Tongue (tissue), 2 donors: Measurements from ENCODE around the gene CA14. TPM values are rescaled to one million over a fixed set of nuclear protein-coding genes. Genes with fewer than 3 reads are reported as not detected.
"Not testable (repeated sequence)": the region's sequence is repeated elsewhere in the genome, so short reads cannot be mapped to it uniquely, and the experiment has no call there.

Source experiments
- DNase-seq: peaks from one replicate; pipeline ENCODE4 v3.0.0-alpha.2; 2015
- total RNA-seq: library from RNA; depleted of rRNA; stranded (reverse); fragments of >200 nt; gene quantifications from one replicate; pipeline ENCODE4 v1.2.3, GENCODE V29; 2014

The CA14 gene
- total RNA-seq, 1 donor from 2014 or later: 9.1 TPM

DNA sequence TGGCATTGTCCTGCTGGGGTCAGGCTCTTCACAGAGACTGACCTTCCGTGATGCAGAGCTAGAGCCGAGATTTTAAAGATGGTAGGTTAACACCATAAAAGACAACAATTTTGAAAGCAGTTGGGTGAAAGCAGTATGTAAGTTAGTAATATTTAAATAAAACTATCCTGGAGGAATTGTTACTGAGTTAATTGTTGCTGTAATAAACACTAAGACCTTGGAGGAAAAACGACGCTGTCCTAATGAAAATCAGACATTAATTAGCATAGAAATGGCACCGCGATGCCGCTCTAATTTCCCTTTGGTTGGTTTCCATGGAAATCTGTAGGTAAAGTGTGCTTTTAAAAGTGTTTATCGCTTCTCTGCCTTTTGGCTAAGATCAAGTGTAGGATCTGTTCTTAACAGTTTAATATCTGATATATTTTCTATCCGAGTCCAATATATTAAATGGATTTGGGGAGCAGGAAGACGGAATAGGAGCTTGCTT, 20.9 kb upstream of the CA14 start:
- DNase-seq: no peak

DNA sequence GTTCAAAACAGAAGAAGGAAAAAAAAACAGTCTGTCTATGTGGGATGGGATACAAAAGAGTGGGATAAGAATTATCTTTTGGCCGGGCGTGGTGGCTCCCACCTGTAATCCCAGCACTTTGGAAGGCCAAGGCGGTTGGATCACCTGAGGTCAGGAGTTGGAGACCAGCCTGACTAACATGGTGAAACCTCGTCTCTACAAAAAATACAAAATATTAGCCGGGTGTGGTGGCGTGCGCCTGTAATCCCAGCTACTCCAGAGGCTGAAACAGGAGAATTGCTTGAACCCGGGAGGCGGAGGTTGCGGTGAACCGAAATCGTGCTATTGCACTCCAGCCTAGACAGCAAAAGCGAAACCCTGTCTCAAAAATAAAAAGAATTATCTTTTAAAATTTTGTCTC, 20.4 kb upstream of the CA14 start:
- not testable (repeated sequence) for DNase-seq

DNA sequence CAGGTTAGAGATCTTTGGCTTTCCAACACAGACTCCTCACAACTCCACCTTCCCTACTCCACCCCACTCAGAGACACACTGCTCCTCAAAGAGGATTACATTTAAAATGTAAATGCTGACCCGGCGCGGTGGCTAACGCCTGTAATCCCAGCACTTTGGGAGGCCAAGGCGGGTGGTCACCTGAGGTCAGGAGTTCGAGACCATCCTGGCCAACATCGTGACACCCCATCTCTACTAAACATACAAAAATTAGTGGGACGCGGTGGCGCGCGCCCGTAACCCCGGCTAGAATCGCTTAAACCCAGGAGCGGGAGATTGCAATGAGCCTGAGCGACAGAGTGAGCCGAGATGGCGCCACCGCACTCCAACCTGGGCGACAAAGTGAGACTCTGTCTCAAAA, 19.8 kb upstream of the CA14 start:
- DNase-seq: no peak

DNA sequence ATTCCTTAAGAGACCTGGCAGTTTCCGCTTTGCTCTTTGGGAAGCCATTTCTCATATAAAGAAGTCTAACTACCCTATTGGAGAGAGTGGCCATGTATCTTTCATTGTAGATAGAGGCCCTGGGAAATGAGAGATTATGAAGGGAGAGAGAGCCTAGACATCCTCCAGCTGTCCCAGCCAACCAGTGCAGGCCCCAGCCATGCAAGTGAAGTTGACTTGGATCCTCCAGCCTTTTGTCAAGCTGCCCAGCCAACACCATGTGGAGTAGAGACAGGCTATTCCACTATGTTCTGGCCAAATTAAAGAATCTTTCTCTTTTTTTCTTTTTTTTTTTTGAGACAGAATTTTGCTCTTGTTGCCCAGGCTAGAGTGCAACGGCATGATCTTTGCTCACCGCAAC, 14.6 kb upstream of the CA14 start:
- no peak for DNase-seq

DNA sequence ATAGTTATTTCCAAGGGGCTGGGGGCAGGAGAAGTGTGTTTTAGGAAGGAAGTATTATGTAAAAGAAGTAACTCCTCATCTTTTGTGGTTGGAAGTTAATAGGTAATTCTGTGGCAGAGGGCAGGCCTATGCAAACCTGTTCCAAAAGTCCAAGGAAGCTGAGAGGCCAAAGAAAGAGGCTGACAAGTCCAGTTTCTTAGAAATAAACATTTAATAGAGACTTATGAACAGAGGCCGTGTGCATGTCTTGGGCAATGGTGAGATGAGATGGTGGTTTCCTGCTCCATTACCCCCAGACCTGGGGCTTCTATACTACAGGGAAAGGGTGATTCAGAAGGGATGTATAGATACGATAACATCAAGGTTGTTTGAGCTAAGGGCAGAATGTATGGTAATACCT, 7.6 kb upstream of the CA14 start:
- no peak for DNase-seq

DNA sequence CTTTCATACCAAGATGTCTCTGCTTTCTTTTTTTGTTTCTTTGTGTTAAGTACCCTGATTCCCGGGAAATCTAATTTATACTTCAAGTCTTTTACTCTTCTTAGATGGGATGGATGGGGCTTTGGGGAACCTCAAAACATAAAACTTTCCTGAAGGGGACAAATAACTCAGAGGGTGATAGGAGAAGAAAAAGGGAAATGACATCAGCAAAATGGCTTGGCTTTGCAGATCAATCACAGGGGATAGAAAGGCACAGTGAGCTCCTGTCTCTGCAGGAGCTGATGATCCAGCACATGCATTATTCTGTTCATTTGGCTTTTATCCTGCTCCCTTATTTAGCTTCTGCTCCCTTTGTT, 1.4 kb upstream of the CA14 start:
- no peak for DNase-seq

DNA sequence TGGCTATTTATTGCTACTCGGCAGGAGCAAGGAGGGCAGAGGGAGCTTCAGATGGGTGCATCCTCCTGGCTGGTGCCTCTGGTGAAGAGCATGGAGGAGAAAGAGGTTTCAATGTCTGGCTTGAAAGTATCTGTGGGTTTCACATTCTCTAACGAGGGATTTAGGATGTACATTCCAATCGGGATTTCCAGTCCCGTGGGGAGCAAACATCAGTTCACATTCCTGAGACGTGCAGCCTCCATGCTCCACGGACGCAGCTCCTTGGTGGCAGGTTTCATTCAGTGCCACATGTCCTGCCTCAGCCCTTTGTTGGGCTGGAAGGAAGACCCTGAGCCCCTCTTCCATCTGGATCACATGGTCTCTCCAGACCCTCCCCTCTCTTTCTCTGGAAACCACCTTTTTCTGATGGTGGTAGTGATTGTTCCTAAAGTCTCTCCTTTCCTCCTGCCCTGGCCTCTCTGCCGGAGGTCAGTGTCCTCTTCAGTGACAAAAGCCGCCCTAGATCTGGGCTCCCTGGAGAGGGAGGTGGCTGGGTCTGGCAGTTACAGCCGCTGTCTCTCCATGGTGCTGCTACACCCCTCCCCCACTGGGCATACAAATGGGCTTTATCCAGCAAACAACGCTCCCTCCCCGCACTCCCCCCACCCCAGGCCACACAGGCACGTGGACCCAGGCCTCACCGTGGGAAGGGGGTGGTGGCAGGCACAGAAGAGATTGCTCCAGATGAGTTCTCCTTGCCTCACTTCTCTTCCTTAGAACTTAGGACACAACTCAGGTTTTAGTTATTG, 826 bp upstream of the CA14 start:
- DNase-seq: peak; percentile 24

DNA sequence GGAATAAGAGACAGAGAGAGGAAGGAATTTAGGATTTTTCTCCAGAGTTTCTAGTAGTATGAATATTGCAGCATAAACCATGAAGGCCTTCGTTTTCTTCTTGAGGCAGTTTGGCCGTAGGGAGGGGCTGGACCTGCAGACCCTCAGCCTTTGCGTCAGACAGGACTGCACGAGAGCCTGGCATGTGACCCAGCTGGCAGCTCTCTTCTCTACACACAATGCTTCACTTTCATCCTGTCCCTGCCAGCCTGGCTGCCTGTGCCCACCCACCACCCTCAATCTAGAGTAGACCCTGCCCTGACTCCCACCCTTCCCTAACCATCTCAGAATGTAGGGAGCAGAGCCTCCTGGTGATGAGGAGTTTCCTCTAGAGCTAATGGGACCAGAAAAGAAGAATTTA, 1.6 kb downstream of the CA14 start:
- peak; percentile 47 for DNase-seq

DNA sequence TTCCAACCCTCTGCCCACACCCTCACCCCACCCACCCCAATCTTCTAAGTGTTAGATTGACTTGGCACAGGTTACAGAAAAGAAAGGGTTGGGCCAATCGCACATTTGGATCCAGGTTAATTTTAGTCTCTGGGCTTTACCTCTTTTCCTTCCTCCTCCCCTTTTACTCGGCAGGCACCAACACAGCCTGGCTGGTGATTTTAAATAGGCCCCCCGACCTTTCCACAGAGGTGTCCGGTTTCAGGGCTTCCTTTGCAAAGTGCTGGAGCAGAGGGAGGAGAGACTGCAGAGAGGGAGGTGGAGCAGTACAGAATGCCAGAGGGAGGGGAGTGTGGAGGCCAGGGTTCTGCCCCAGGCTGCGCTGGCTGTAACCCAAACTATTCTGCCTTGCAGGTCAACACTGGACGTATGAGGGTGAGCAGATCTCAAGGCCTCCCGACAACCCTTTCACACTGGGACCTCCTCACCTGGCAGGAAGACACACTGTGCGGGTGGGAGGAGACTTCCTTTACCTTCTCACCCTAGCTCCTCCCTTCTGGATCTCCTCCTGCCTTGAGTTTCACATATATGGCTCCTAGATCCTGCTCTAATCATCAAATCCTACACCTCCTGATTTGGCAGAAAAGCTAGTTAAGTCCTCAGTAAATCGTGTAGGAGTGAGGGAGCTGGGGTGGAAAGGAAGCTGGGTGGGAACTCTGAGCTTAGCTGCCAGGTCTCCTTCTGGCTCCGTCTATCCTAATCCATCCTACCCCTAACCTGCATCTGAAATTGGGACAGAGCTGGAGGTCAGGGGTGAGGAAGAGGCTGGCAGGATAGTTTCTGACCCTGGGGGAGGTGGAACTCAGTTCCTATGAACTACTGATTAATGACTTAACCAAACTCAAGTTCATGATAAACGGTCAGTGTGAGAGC, 2.4 kb downstream of the CA14 start:
- DNase-seq: peak; percentile 82

DNA sequence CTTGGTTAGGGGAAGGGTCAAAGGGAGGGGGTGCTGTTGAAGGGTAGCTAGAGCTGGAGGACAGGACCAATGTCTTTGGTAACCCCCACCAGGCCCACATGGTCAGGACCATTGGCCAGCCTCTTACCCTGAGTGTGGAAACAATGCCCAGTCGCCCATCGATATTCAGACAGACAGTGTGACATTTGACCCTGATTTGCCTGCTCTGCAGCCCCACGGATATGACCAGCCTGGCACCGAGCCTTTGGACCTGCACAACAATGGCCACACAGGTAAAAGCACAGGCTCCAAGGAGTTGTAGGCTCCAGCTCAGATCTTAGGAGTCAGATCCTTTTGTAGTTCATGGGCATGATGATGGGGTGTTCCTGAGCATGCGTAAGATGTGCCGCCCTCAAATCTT, 3.8 kb downstream of the CA14 start:
- DNase-seq: no peak

DNA sequence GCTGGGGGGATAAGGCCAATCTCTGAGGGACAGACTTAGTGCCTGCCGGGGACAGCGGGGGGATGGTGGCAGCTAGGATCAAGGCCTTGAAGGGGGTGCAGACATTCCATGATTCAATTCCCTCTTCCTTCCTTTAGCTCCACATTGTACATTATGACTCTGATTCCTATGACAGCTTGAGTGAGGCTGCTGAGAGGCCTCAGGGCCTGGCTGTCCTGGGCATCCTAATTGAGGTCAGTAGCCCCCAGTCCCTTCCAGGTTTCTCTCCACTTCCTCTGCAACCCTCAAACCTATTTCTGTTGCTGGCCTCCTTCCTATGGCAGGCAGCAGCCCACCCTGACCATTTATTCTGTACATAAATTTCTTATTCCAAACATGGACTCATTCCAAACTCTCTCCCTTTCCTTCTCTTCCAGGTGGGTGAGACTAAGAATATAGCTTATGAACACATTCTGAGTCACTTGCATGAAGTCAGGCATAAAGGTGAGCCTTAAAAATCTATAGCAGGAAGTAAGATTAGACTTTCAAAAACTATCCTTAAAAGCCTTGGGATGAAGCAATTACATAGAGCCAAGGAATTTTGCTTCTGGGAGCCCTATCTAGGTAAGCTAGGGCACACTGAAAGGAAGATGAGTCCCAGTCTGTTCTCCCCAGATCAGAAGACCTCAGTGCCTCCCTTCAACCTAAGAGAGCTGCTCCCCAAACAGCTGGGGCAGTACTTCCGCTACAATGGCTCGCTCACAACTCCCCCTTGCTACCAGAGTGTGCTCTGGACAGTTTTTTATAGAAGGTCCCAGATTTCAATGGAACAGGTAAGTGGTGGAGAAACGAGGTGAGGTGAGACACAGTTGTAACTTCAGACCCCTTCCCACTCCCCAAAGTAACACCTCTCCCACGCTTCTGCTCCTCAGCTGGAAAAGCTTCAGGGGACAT, 5.1 kb downstream of the CA14 start:
- DNase-seq: no peak

DNA sequence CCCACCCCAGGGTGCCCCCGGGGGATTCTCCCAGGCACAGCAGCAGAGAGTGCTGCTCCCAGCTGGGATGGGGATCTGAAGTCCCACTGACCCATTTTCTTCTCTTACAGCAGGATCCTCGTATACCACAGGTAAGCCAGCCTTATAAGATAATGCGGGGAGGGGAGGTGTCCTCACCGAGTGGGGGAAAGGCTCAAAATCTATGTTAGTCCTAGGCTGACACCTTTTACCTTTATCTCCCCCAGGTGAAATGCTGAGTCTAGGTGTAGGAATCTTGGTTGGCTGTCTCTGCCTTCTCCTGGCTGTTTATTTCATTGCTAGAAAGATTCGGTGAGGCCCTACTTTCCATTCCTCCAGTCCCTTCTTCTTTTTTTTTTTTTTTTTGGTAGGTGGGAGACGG, 6.0 kb downstream of the CA14 start:
- DNase-seq: no peak

DNA sequence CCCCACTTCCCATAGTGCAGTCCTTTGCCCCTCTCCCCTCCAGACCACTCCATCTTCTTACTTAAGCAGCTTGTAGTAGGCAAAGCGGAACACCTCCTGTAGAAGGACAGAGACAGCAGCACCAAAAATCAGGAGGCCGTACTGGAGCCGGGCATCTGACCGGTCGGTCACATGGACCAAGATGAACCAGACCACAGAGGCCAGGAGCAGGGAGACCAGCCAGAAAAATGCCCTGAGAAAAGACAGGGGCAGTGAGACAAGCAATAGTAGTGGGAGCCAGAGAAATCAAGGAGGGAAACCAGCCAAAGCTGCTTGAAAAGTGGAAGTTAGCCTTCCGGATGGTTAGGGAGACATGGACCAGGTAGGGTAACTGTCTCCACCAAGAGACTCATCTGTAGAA, 10.3 kb downstream of the CA14 start:
- no peak for DNase-seq

DNA sequence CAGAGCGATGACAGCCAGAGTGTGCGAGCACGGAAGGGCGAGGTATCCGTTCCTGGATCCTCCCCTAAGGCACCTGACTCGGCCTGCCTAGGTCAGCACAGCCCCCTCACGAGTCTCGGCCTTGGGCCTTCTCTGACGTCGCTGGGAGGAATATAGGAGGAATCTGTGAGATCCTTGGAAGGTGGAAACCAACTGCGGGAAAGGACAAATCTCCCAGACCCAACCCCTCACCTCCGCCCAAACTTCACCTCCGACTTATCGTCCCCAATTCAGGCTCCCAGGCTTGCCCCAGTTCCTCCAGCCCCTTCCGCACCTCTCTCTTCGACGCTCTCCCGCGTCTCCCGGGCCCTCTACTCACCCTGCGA, 10.7 kb downstream of the CA14 start:
- no peak for DNase-seq

DNA sequence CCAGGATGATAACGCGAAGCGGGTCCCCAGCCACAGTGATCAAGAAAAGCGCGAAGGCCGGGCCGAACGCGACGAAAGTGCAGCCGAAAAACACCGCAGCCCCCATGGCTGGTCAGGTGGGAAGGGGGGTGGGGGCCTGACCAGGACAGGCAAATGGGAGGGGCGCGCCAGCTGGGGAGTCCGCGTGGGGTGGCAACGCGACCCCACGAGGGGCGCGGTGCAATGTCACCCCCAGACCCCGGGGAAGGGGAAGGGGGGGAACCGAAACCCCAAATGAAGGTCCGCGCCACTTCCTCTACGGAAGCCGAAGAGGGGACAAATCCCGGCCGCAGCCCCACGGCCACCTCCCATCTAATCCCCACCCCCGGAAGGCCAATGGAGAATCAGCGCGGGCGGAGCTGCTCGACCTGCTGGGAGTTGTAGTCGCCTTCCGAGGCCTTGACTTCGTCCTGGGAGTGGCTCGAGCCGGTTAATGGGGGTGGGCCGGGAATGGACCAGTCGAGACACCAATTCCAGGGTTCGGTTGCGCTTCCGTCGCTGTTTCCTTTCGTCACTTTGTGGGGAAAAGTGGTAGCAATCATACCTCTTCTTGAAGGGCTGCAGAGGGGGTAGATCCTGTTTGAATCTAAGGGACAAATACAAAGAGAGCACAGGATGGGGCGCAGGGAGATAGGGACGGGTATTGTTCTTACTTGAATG, 11.3 kb downstream of the CA14 start, which contains the start of gene APH1A:
TSS of gene APH1A (minus strand) at position 312 of the 699 bp plus-strand sequence. CDS start at position 106, 206 bp downstream.
- peak; percentile 99 for DNase-seq

DNA sequence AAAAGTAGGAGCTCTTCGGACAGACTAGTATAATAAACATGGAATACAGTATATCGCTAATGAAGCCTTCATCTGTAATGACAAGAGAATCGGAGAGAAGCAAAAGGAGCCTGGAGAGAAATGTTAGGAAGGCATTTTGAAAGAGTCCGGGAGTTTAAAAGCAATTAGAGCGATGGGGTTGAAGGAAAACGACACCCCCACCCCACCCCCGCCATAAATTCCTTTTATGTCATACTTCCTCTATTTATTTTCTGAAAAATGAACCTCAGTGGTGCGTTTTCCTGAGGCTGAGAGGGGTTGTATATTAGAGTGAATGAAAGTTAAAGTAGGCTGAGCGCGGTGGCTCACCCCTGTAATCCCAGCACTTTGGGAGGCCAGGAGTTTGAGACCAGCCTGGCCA, 11.9 kb downstream of the CA14 start:
- DNase-seq: no peak

DNA sequence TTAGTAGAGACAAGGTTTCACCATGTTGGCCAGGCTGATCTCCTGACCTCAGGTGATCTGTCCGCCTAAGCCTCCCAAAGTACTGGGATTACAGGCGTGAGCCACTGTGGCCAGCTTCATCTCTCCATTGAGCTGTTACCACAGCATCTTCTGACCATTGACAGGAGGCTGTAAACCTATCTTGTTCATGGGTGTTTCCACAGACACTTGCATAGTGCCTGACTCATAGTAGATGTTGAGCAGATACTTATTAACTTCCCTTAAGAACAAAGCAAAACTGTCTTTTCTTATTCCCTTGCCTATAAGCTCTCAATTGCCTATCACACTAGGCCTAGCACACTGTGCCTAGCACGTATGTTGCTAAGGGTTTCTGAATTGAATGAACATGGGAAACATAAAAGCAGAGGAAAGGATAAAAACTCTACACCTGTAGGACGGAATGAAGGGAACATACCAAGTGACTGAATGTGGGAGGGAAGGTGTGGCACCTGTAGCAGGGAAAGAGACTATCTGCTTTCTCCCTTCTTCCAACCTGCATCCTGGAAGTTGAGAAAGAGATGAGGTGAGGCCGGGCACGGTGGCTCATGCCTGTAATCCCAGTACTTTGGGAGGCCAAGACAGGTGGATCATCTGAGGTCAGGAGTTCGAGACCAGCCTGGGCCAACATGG, 13.9 kb downstream of the CA14 start:
- no peak for DNase-seq

DNA sequence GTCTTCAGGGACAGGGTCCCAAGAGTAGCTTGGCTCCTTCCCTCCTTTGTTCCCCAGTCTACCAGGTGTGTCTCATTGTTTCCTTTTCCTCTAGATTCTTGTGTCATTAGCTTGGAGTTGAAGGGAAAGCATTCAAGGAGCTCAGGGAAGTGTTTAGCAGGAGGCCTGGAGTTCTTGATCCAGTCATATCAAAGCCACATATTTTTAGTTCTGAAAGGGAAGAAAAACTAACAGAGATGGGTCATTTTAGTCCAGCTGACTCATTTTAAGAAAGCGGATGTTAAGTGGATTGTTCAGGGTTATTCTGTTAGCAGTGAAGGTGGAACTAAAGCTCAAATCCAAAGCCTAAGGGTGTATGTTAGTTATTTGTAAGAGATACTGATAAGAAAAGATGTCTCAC, 15.7 kb downstream of the CA14 start:
- no peak for DNase-seq

DNA sequence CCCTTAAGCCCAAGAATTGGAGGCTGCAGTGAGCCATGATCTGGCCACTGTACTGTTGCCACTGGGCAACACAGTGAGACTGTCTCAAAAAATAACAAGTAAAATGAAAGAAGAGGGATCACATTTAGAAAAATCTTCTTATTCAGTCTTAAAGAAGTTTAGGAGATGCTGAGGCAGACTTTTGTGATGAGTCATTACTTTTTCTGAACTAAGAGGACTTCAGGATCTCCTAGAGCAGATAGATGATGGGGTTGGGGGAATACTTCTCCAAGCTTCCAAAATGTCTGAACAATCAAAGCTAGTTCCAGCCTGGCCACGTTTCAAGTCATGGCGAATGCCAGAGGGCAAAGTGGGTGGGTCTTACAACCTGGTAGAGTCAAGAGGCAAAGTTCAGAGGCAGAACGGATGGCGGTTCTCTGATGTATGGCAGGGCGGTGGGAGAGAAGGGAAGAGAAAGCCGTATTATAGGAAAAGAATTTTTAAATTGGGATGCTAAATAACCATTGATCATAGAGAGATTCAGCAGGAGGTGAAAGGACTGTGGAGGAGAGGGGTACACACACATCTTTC, 22.6 kb downstream of the CA14 start:
- no peak for DNase-seq

DNA sequence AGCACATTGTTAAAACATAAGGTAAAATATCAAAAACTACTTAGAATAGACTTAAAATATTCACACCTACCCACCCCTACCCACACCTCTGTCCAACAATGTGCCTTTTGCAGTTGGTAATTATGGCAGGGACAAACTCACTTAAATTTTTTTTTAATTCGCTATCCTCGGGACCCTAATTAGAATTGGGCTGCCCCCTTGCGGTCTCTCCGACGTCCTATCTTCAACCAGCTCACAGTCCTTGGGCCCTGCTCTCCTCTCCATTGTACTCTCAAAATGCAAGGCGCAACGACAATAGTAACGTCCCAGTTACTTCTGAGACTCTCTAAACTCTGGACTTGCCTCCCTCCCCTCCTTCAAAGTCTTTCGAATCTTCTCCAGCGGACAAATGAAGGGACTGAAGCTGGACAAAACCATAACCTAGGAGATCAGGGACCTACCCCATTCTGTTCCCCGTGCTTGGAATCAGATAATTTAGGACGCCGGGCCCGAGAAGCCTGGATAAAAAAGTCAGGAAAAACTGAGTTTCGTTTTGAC, 23.7 kb downstream of the CA14 start:
- peak; percentile 87 for DNase-seq
